HEK293 (cell line): Measurements from ENCODE around the gene TFR2.

Source experiments
- GLI2 ChIP-seq: fragments of 450-650 bp; formaldehyde crosslinking; IDR thresholded peaks from 2 replicates; pipeline ENCODE4; 2017; ENCODE audit warnings: missing biosample characterization, missing genetic modification characterization, low read depth, borderline replicate concordance
- KLF1 ChIP-seq: fragments of 450-650 bp; formaldehyde crosslinking; IDR thresholded peaks from 2 replicates; pipeline ENCODE4 v1.5.1; 2016; ENCODE audit warnings: missing biosample characterization, missing genetic modification characterization
- MZF1 ChIP-seq: fragments of 450-650 bp; formaldehyde crosslinking; IDR thresholded peaks from 2 replicates; pipeline ENCODE4 v1.5.1; 2017; ENCODE audit warnings: missing biosample characterization, missing genetic modification characterization, borderline replicate concordance
- PATZ1 ChIP-seq: fragments of 450-650 bp; formaldehyde crosslinking; IDR thresholded peaks from 2 replicates; pipeline ENCODE4 v1.5.1; 2016; ENCODE audit warnings: missing biosample characterization, missing genetic modification characterization
- PBX3 ChIP-seq: sonication (generic); formaldehyde crosslinking; IDR thresholded peaks from 2 replicates; pipeline ENCODE4 v1.8.1; 2022; ENCODE audit warnings: mild to moderate bottlenecking, moderate library complexity, missing genetic modification reagents
- REST ChIP-seq: fragments of 450-650 bp; formaldehyde crosslinking; IDR thresholded peaks from 2 replicates; pipeline ENCODE4 v1.5.1; 2016; ENCODE audit warnings: missing biosample characterization, missing genetic modification characterization
- SETDB1 ChIP-seq: IDR thresholded peaks from one replicate; pipeline ENCODE4 v1.6.1; 2017; ENCODE audit warnings: mild to moderate bottlenecking, low read length, moderate library complexity, mixed read lengths; ENCODE audit not compliant: insufficient read length
- SP3 ChIP-seq: fragments of 450-650 bp; formaldehyde crosslinking; IDR thresholded peaks from 2 replicates; pipeline ENCODE4 v1.5.1; 2016; ENCODE audit warnings: missing biosample characterization, missing genetic modification characterization
- SP7 ChIP-seq: fragments of 450-650 bp; formaldehyde crosslinking; IDR thresholded peaks from 2 replicates; pipeline ENCODE4 v1.5.1; 2016; ENCODE audit warnings: missing biosample characterization, missing genetic modification characterization
- ZNF148 ChIP-seq: fragments of 450-650 bp; formaldehyde crosslinking; IDR thresholded peaks from 2 replicates; pipeline ENCODE4 v1.5.0; 2017; ENCODE audit warnings: missing biosample characterization, missing genetic modification characterization, borderline replicate concordance
- ZNF157 ChIP-seq: fragments of 450-650 bp; formaldehyde crosslinking; IDR thresholded peaks from 2 replicates; pipeline ENCODE4 v1.5.1; 2016; ENCODE audit warnings: missing biosample characterization, missing genetic modification characterization
- ZNF18 ChIP-seq: fragments of 450-650 bp; formaldehyde crosslinking; IDR thresholded peaks from 2 replicates; pipeline ENCODE4 v1.5.1; 2016; ENCODE audit warnings: missing biosample characterization, missing genetic modification characterization
- ZNF19 ChIP-seq: fragments of 450-650 bp; formaldehyde crosslinking; IDR thresholded peaks from 2 replicates; pipeline ENCODE4; 2016; ENCODE audit warnings: missing biosample characterization, missing genetic modification characterization, low read depth
- ZNF214 ChIP-seq: fragments of 450-650 bp; formaldehyde crosslinking; IDR thresholded peaks from 2 replicates; pipeline ENCODE4 v1.5.1; 2017; ENCODE audit warnings: missing biosample characterization, mild to moderate bottlenecking, missing genetic modification characterization, borderline replicate concordance
- ZNF324 ChIP-seq: fragments of 450-650 bp; formaldehyde crosslinking; IDR thresholded peaks from 2 replicates; pipeline ENCODE4 v1.5.1; 2016; ENCODE audit warnings: missing biosample characterization, missing genetic modification characterization
- ZNF341 ChIP-seq: fragments of 450-650 bp; formaldehyde crosslinking; IDR thresholded peaks from 2 replicates; pipeline ENCODE4; 2016; ENCODE audit warnings: low read depth, missing biosample characterization, missing genetic modification characterization
- ZNF433 ChIP-seq: fragments of 450-650 bp; formaldehyde crosslinking; IDR thresholded peaks from 2 replicates; pipeline ENCODE4 v1.5.1; 2016; ENCODE audit warnings: missing biosample characterization, missing genetic modification characterization, low read depth
- ZNF473 ChIP-seq: fragments of 450-650 bp; formaldehyde crosslinking; IDR thresholded peaks from 2 replicates; pipeline ENCODE4 v1.5.1; 2017; ENCODE audit warnings: missing biosample characterization, missing genetic modification characterization
- ZNF513 ChIP-seq: fragments of 450-650 bp; IDR thresholded peaks from 2 replicates; pipeline ENCODE4 v1.5.1; 2018; ENCODE audit warnings: missing biosample characterization, missing genetic modification characterization
- ZNF558 ChIP-seq: fragments of 450-650 bp; formaldehyde crosslinking; IDR thresholded peaks from 2 replicates; pipeline ENCODE4 v1.5.1; 2016; ENCODE audit warnings: missing biosample characterization, missing genetic modification characterization
- ZNF610 ChIP-seq: fragments of 450-650 bp; formaldehyde crosslinking; IDR thresholded peaks from 2 replicates; pipeline ENCODE4 v1.5.1; 2016; ENCODE audit warnings: missing biosample characterization, missing genetic modification characterization, borderline replicate concordance
- ZNF624 ChIP-seq: fragments of 450-650 bp; formaldehyde crosslinking; IDR thresholded peaks from 2 replicates; pipeline ENCODE4 v1.5.1; 2017; ENCODE audit warnings: missing biosample characterization, missing genetic modification characterization
- ZSCAN18 ChIP-seq: fragments of 450-650 bp; formaldehyde crosslinking; IDR thresholded peaks from 2 replicates; pipeline ENCODE4 v1.5.1; 2016; ENCODE audit warnings: missing biosample characterization, missing genetic modification characterization
- ZSCAN23 ChIP-seq: fragments of 450-650 bp; formaldehyde crosslinking; IDR thresholded peaks from 2 replicates; pipeline ENCODE4 v1.5.1; 2016; ENCODE audit warnings: missing biosample characterization, missing genetic modification characterization

The TFR2 gene

GRCh38 chr7:100604028-100604975 lies 37.0 kb downstream of the TFR2 start (continued):
- TF ChIP-seq ZNF324 (tag by site-specific recombination) (0 out of 2 replicates have a peak, but pooled peaks have one; percentile 16), ZNF513 (tag by site-specific recombination) (no peak), PBX3 (no peak), PATZ1 (peak; percentile 89), ZNF341 (peak; percentile 71), ZNF157 (tag by site-specific recombination) (no peak), REST (tag by site-specific recombination) (0 out of 2 replicates have a peak, but pooled peaks have one; percentile 17), ZNF18 (peak; percentile 75), GLI2 (tag by site-specific recombination) (no peak), SP7 (tag by site-specific recombination) (0 out of 2 replicates have a peak, but pooled peaks have one; percentile 52), ZSCAN18 (tag by site-specific recombination) (no peak), ZNF558 (tag by site-specific recombination) (no peak), ZNF433 (tag by site-specific recombination) (no peak), ZNF19 (tag by site-specific recombination) (no peak), ZNF148 (no peak), ZNF214 (tag by site-specific recombination) (no peak), SETDB1 (no peak), MZF1 (tag by site-specific recombination) (0 out of 2 replicates have a peak, but pooled peaks have one; percentile 40), ZSCAN23 (tag by site-specific recombination) (0 out of 2 replicates have a peak, but pooled peaks have one; percentile 32), ZNF610 (tag by site-specific recombination) (peak; percentile 58; the same call in 1 of the 2 replicates), ZNF624 (tag by site-specific recombination) (no peak), ZNF473 (tag by site-specific recombination) (no peak), SP3 (peak; percentile 74), KLF1 (tag by site-specific recombination) (no peak; the same call in 1 of the 2 replicates)
